H1 (cell line): Measurements from ENCODE around the gene SLC2A10. TPM values are rescaled to one million over a fixed set of nuclear protein-coding genes. Genes with fewer than 3 reads are reported as not detected.

Experiments
- CTCF ChIA-PET: fragments of 300-600 bp; sonication (Branson Sonifier 250); formaldehyde crosslinking; loops from one replicate; lab custom pipeline; 2021; ENCODE audit not compliant: partially characterized antibody; lab: Charles Lee
- POLR2A ChIA-PET: fragments of 300-600 bp; sonication (Branson Sonifier 250); formaldehyde crosslinking; loops from one replicate; lab custom pipeline; 2021; ENCODE audit warnings: inconsistent platforms; ENCODE audit not compliant: partially characterized antibody; lab: Charles Lee
- DNase-seq, 2 experiments: peaks; one replicate each; pipeline versions ENCODE4 v3.0.0 to v3.0.0-alpha.2; 2010 to 2022; ENCODE audit warnings: low spot score in 2 of 2, low read depth in 1 of 2, mixed read lengths in 1 of 2
- FAIRE-seq: peaks from 2 replicates; lab custom pipeline; 2011; peaks lifted over from hg19 to GRCh38; lab: Jason Lieb, UNC
- H2AFZ ChIP-seq: 2 replicates; pipeline ENCODE4 v1.8.1; 2012; ENCODE audit warnings: low read length, inconsistent platforms
- H2AK5ac ChIP-seq: 2 replicates; pipeline ENCODE4 v1.6.1; 2013; ENCODE audit warnings: low read depth, low read length
- H2BK120ac ChIP-seq: replicated peaks from 2 replicates; pipeline ENCODE3; 2013; ENCODE audit warnings: low read depth, low read length, inconsistent platforms
- H2BK12ac ChIP-seq: 2 replicates; pipeline ENCODE4 v1.6.1; 2013; ENCODE audit warnings: low read depth, low read length
- H2BK15ac ChIP-seq: 2 replicates; pipeline ENCODE4 v1.6.1; 2013; ENCODE audit warnings: low read length
- H2BK20ac ChIP-seq: 2 replicates; pipeline ENCODE4 v1.6.1; 2013; ENCODE audit warnings: low read length
- H2BK5ac ChIP-seq: 2 replicates; pipeline ENCODE4 v1.6.1; 2013; ENCODE audit warnings: low read depth, low read length
- H3K14ac ChIP-seq: 2 replicates; pipeline ENCODE4 v1.6.1; 2013; ENCODE audit warnings: inconsistent platforms; ENCODE audit not compliant: insufficient read length
- H3K18ac ChIP-seq: 2 replicates; pipeline ENCODE4 v1.6.1; 2013; ENCODE audit warnings: low read length; ENCODE audit errors: extremely low read depth
- H3K23ac ChIP-seq: 2 replicates; pipeline ENCODE4 v1.6.1; 2013; ENCODE audit warnings: inconsistent platforms; ENCODE audit not compliant: insufficient read length
- H3K23me2 ChIP-seq: 2 replicates; pipeline ENCODE4 v1.6.1; 2013; ENCODE audit warnings: low read depth, low read length
- H3K27ac ChIP-seq: 2 replicates; pipeline ENCODE4 v1.6.1; 2011; ENCODE audit warnings: low read depth, low read length, inconsistent platforms
- H3K27me3 ChIP-seq, 4 experiments: replicated peaks in 1 of 4; 1 replicate in 1 of 4; 2 replicates in 3 of 4; pipeline versions ENCODE4 v1.6.1 to v1.8.1; 2011 to 2013; ENCODE audit warnings: low read length in 3 of 4, mild to moderate bottlenecking in 3 of 4, inconsistent platforms in 2 of 4, mixed read lengths in 2 of 4, moderate library complexity in 1 of 4; ENCODE audit not compliant: control insufficient read depth in 3 of 4, insufficient read depth in 3 of 4; ENCODE audit errors: extremely low read depth in 1 of 4
- H3K36me3 ChIP-seq, 4 experiments: 2 replicates each; pipeline versions ENCODE4 v1.6.1 to v1.8.1; 2011 to 2013; ENCODE audit warnings: mild to moderate bottlenecking in 4 of 4, low read length in 3 of 4, moderate library complexity in 2 of 4, control low read depth in 1 of 4, inconsistent platforms in 1 of 4; ENCODE audit not compliant: insufficient read depth in 4 of 4, control insufficient read depth in 2 of 4
- H3K4ac ChIP-seq: replicated peaks from 2 replicates; pipeline ENCODE3; 2013; ENCODE audit warnings: low read length, low read depth, mixed read lengths, inconsistent platforms; ENCODE audit not compliant: insufficient read length
- H3K4me1 ChIP-seq, 4 experiments: replicated peaks in 1 of 4; 1 replicate in 1 of 4; 2 replicates in 3 of 4; pipeline versions ENCODE4 v1.6.1 to v1.8.1; 2011 to 2013; ENCODE audit warnings: low read length in 3 of 4, inconsistent platforms in 2 of 4, mixed read lengths in 1 of 4; ENCODE audit not compliant: insufficient read depth in 4 of 4, control insufficient read depth in 3 of 4
- H3K4me2 ChIP-seq, 2 experiments: 2 replicates each; pipeline versions ENCODE4 v1.6.1 to v1.8.1; 2011 to 2013; ENCODE audit warnings: low read depth in 2 of 2, low read length in 2 of 2, control low read depth in 1 of 2, inconsistent platforms in 1 of 2, mild to moderate bottlenecking in 1 of 2; ENCODE audit not compliant: insufficient read depth in 1 of 2
- H3K4me3 ChIP-seq, 4 experiments: fragments of 200-600, 300-600 bp in 1 of 4; sonication (generic), shearing (Covaris generic), sonication (Bioruptor Twin) in 1 of 4; 2 replicates each; pipeline versions ENCODE4 v1.5.1 to v1.8.1; 2011 to 2016; ENCODE audit warnings: low read length in 4 of 4, low read depth in 3 of 4, control low read depth in 2 of 4, inconsistent platforms in 2 of 4, mild to moderate bottlenecking in 2 of 4, mixed read lengths in 1 of 4, moderate library complexity in 1 of 4; ENCODE audit not compliant: insufficient read depth in 2 of 4; ENCODE audit errors: extremely low read depth in 1 of 4
- H3K56ac ChIP-seq: replicated peaks from 2 replicates; pipeline ENCODE3; 2013; ENCODE audit warnings: low read depth, mild to moderate bottlenecking, mixed read lengths, low read length, inconsistent platforms; ENCODE audit not compliant: insufficient read length
- H3K79me1 ChIP-seq: 2 replicates; pipeline ENCODE4 v1.6.1; 2013; ENCODE audit warnings: low read depth, low read length, control low read depth
- H3K79me2 ChIP-seq, 2 experiments: 2 replicates each; pipeline versions ENCODE4 v1.6.1 to v1.8.1; 2012 to 2013; ENCODE audit warnings: low read length in 2 of 2, mild to moderate bottlenecking in 2 of 2, inconsistent platforms in 1 of 2; ENCODE audit not compliant: insufficient read depth in 2 of 2, control insufficient read depth in 1 of 2
- H3K9ac ChIP-seq, 4 experiments: replicated peaks in 1 of 4; 1 replicate in 1 of 4; 2 replicates in 3 of 4; pipeline versions ENCODE4 v1.6.1 to v1.8.1; 2011 to 2013; ENCODE audit warnings: low read depth in 3 of 4, low read length in 3 of 4, control low read depth in 2 of 4, mild to moderate bottlenecking in 2 of 4, moderate library complexity in 2 of 4, inconsistent platforms in 1 of 4; ENCODE audit errors: extremely low read depth in 1 of 4
- H3K9me3 ChIP-seq, 2 experiments: 2 replicates each; pipeline versions ENCODE4 v1.6.1 to v1.8.1; 2012 to 2013; ENCODE audit warnings: mild to moderate bottlenecking in 2 of 2, moderate library complexity in 2 of 2, control low read depth in 1 of 2, inconsistent platforms in 1 of 2, low read depth in 1 of 2, low read length in 1 of 2, mixed read lengths in 1 of 2; ENCODE audit not compliant: insufficient read depth in 2 of 2
- H4K20me1 ChIP-seq, 2 experiments: replicated peaks in 1 of 2; 2 replicates each; pipeline versions ENCODE3 to v1.8.1; 2011 to 2013; ENCODE audit warnings: inconsistent platforms in 2 of 2, low read length in 2 of 2, mild to moderate bottlenecking in 1 of 2; ENCODE audit not compliant: insufficient read depth in 2 of 2, control insufficient read depth in 1 of 2
- H4K5ac ChIP-seq: 2 replicates; pipeline ENCODE4 v1.6.1; 2013; ENCODE audit warnings: low read length, low read depth, mixed read lengths, inconsistent platforms; ENCODE audit not compliant: insufficient read length
- H4K8ac ChIP-seq: 2 replicates; pipeline ENCODE4 v1.8.0; 2013; ENCODE audit warnings: mild to moderate bottlenecking, moderate library complexity, low read length, inconsistent platforms; ENCODE audit not compliant: insufficient read depth; ENCODE audit errors: extremely low read depth
- H4K91ac ChIP-seq: replicated peaks from 2 replicates; pipeline ENCODE3; 2013; ENCODE audit warnings: low read length, mixed read lengths, inconsistent platforms; ENCODE audit not compliant: insufficient read length
- CEBPB ChIP-seq: IDR thresholded peaks from 2 replicates; pipeline ENCODE4 v1.6.1; 2012; ENCODE audit warnings: low read depth, low read length
- GABPA ChIP-seq: IDR thresholded peaks from 2 replicates; pipeline ENCODE4 v1.6.1; 2011; ENCODE audit warnings: mild to moderate bottlenecking, low read length, moderate library complexity, borderline replicate concordance; ENCODE audit not compliant: insufficient read depth
- KDM4A ChIP-seq: IDR thresholded peaks from one replicate; pipeline ENCODE4 v1.7.1; 2012; ENCODE audit warnings: low read depth, mild to moderate bottlenecking, moderate library complexity, low read length, inconsistent platforms; ENCODE audit not compliant: severe bottlenecking
- POLR2AphosphoS5 ChIP-seq: IDR thresholded peaks from 2 replicates; pipeline ENCODE4 v1.6.1; 2011; ENCODE audit warnings: low read depth, low read length
- RAD21 ChIP-seq, 2 experiments: IDR thresholded peaks in 1 of 2; conservative IDR thresholded peaks in 1 of 2; 2 replicates each; pipeline ENCODE4 v1.6.1; 2011; ENCODE audit warnings: low read depth in 2 of 2, low read length in 2 of 2, improper control_type of control experiment in 1 of 2, inconsistent platforms in 1 of 2, mild to moderate bottlenecking in 1 of 2, moderate library complexity in 1 of 2
- SP1 ChIP-seq: IDR thresholded peaks from 2 replicates; pipeline ENCODE4 v1.6.1; 2011; ENCODE audit warnings: low read depth, low read length
- SP2 ChIP-seq: IDR thresholded peaks from 2 replicates; pipeline ENCODE4 v1.6.1; 2012; ENCODE audit warnings: mild to moderate bottlenecking, low read length, inconsistent platforms
- SUZ12 ChIP-seq: fragments of 200-600 bp; sonication (generic); IDR thresholded peaks from 2 replicates; pipeline ENCODE4 v1.6.1; 2012; ENCODE audit warnings: mild to moderate bottlenecking, inconsistent platforms, low read length, moderate library complexity, mixed read lengths
- TAF1 ChIP-seq: IDR thresholded peaks from 2 replicates; pipeline ENCODE4 v1.6.1; 2011; ENCODE audit warnings: mild to moderate bottlenecking, low read depth, low read length
- TBP ChIP-seq: IDR thresholded peaks from 2 replicates; pipeline ENCODE4 v1.6.1; 2011; ENCODE audit warnings: low read depth, low read length, improper control_type of control experiment
- YY1 ChIP-seq: IDR thresholded peaks from 2 replicates; pipeline ENCODE4 v1.6.1; 2011; ENCODE audit warnings: low read depth, mild to moderate bottlenecking, low read length
- WGBS, 2 experiments: shearing (Covaris generic) in 1 of 2; methylation state at CpG; one replicate each; pipeline versions ENCODE4 v1.1.6 to v1.1.7; 2013 to 2015; ENCODE audit warnings: low lambda C conversion rate in 2 of 2, mixed read lengths in 2 of 2, inconsistent platforms in 1 of 2, low coverage in 1 of 2, missing lambda C conversion rate in 1 of 2; ENCODE audit not compliant: insufficient replicate concordance in 2 of 2, insufficient coverage in 1 of 2, insufficient read length in 1 of 2; ENCODE audit errors: extremely low coverage in 1 of 2, missing lambda C conversion rate in 1 of 2; 5-methylcytosine and 5-hydroxymethylcytosine counted together
- polyA plus RNA-seq, 7 experiments: library from polyadenylated mRNA; depleted of rRNA in 3 of 7; stranded (reverse) in 5 of 7; unstranded in 2 of 7; fragments of >200 nt in 5 of 7; fragments of 200-250 nt in 2 of 7; gene quantifications; 1 replicate in 5 of 7; 2 replicates in 1 of 7; 4 replicates in 1 of 7; pipeline versions ENCODE4 v1.2.1 to v1.2.3, GENCODE V29; 2011 to 2013; ENCODE audit warnings: missing spikeins in 2 of 7, mixed read lengths in 2 of 7
- total RNA-seq: library from RNA; stranded (reverse); fragmentation: NEBNext Ultra II Directional; extraction: Animal tissue kit (Norgen Biotek cat#: 25700); gene quantifications from 2 replicates; pipeline ENCODE4 v1.2.1, GENCODE V29; 2021
- TF ChIP-seq, protein P1 (sequence below): IDR thresholded peaks from 2 replicates; pipeline ENCODE4 v1.6.1; 2011; ENCODE audit warnings: low read length, improper control_type of control experiment

Gene SLC2A10
- total and polyA plus RNA-seq, 2 of the 8 experiments (the other 6 are each of a cell fraction or from before 2014, with no cell fraction given), result 9.0 to 9.7 TPM

DNA sequence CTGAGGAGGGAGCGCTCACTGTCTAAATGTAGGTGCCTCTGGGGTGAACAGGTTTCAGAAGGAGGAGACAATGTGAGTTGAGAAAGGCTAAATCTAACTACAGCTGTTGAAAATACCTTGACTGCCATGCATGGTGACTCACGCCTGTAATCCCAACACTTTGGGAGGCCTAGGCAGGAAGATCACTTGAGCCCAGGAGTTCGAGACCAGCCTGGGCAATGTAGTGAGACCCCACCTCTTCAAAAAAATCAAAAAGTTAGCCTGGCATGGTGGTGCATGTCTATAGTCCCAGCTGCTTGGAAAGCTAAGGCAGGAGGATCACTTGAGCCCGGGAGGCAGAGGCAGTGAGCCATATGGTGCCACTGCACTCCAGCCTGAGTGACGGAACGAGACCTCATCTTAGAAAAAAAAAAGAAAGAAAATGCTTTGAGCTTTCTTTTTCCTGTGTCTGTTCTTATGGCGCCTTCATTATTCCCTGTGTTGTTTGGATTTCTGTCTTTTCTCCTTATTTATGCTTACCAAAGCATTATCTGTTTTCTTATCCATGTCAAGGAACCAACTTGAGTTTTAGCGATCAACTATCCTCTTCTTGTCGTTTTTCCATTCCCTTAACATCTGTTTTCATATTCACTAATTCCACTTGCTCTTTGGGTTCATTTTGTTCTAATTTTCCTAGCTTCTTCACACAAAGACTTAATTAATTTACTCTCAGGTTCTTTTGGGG, 8.5 kb downstream of the SLC2A10 start:
- no peak overlapping the region for H2BK20ac ChIP-seq
- H3K27ac ChIP-seq, result no peak overlapping the region
- H3K18ac ChIP-seq, result no peak overlapping the region
- FAIRE-seq (no peak), DNase-seq (no peak)
- H3K4me1 ChIP-seq, result peaks cover 0 to 3% (median 0%) of the 10 kb centered on the region in 4 experiments; a peak in 4 of 7 replicates
- CTCF ChIA-PET, result interaction anchor here (3.0 kb wide), 1 partner anchor 11 kb away, joined by 9 read pairs; no protein-coding TSS in a partner anchor
- no peak overlapping the region for H2BK15ac ChIP-seq
- no peaks in the 10 kb centered on the region; a peak in 1 of 7 replicates for H3K27me3 ChIP-seq
- no peak overlapping the region for H2AK5ac ChIP-seq
- H3K79me2 ChIP-seq, result no peaks in the 10 kb centered on the region
- H3K14ac ChIP-seq, result no peak overlapping the region
- POLR2A ChIA-PET, result interaction anchor here (1.8 kb wide), 1 partner anchor 29 kb away, joined by 5 read pairs; the partner anchor contains the start of gene TP53RK
- 89% methylated on average over 9 of the region's 9 CpGs; no CpG with 5 or more reads in 1 of the 2 experiments for WGBS, 2 experiments
- no peak overlapping the region for H3K9ac ChIP-seq
- no peak overlapping the region for H4K5ac ChIP-seq
- H4K8ac ChIP-seq, result no peak overlapping the region
- H3K4me3 ChIP-seq, result no peak overlapping the region
- H2BK120ac ChIP-seq, result no peak overlapping the region
- H4K20me1 ChIP-seq, result no peaks in the 10 kb centered on the region
- no peak overlapping the region for H2BK12ac ChIP-seq
- H3K56ac ChIP-seq, result no peak overlapping the region
- H2AFZ ChIP-seq, result no peak overlapping the region
- H3K4ac ChIP-seq, result no peak overlapping the region
- H3K36me3 ChIP-seq, result peaks cover 0 to 12% (median 5%) of the 10 kb centered on the region in 4 experiments; a peak in 3 of 8 replicates
- no peaks in the 10 kb centered on the region; the same call in 1 of the 2 replicates for H3K23me2 ChIP-seq
- peaks cover 8 to 10% of the 10 kb centered on the region in 2 experiments; a peak in 2 of 4 replicates for H3K9me3 ChIP-seq
- H3K23ac ChIP-seq, result no peak overlapping the region
- no peak overlapping the region for H3K4me2 ChIP-seq
- H4K91ac ChIP-seq, result no peak overlapping the region
- peaks cover 2% of the 10 kb centered on the region; the same call in 1 of the 2 replicates for H3K79me1 ChIP-seq
- H2BK5ac ChIP-seq, result no peak overlapping the region
- TF ChIP-seq TAF1, result no peak
- TF ChIP-seq POLR2AphosphoS5, result no peak
- no peak for TF ChIP-seq KDM4A
- TF ChIP-seq SUZ12, result no peak
- TF ChIP-seq SP2, result no peak
- TF ChIP-seq, protein P1, sequence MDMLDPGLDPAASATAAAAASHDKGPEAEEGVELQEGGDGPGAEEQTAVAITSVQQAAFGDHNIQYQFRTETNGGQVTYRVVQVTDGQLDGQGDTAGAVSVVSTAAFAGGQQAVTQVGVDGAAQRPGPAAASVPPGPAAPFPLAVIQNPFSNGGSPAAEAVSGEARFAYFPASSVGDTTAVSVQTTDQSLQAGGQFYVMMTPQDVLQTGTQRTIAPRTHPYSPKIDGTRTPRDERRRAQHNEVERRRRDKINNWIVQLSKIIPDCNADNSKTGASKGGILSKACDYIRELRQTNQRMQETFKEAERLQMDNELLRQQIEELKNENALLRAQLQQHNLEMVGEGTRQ, result no peak
- no peak for TF ChIP-seq RAD21 (IDR thresholded peaks at IDR 0.05 in 1 of 2, conservative IDR thresholded peaks at IDR 0.05 in 1 of 2; ENCODE audit: low read depth in 2 of 2, low read length in 2 of 2)
- no peak for TF ChIP-seq YY1
- TF ChIP-seq GABPA, result no peak
- no peak for TF ChIP-seq CEBPB
- TF ChIP-seq TBP, result no peak
- TF ChIP-seq SP1, result no peak
